HFFc6 (cell line): ENCODE data around the gene FCAMR. TPM values are rescaled to one million over a fixed set of nuclear protein-coding genes. Genes with fewer than 3 reads are reported as not detected.
A peak's percentile ranks its signal among the peaks of the same experiment; 100 is the strongest.

Source experiments
- DNase-seq: peaks from one replicate; pipeline ENCODE4 v3.0.0-alpha.2; 2018
- H3K27ac Mint-ChIP-seq: 2 replicates; pipeline ENCODE4 v1.8.0; 2020; ENCODE audit warnings: mild to moderate bottlenecking, mixed read lengths
- H3K27me3 Mint-ChIP-seq: 2 replicates; pipeline ENCODE4 v1.8.0; 2021; ENCODE audit warnings: mild to moderate bottlenecking, moderate library complexity, mixed read lengths; ENCODE audit not compliant: insufficient read depth
- H3K36me3 Mint-ChIP-seq: 2 replicates; pipeline ENCODE4 v1.8.0; 2021; ENCODE audit warnings: low read depth, mixed read lengths
- H3K4me1 Mint-ChIP-seq: 2 replicates; pipeline ENCODE4 v1.8.0; 2020; ENCODE audit warnings: low read depth, mixed read lengths
- H3K4me3 Mint-ChIP-seq: 2 replicates; pipeline ENCODE4 v1.8.0; 2020; ENCODE audit warnings: mild to moderate bottlenecking, moderate library complexity, mixed read lengths
- H3K9me3 Mint-ChIP-seq: 2 replicates; pipeline ENCODE4 v1.8.0; 2020; ENCODE audit warnings: mild to moderate bottlenecking, mixed read lengths
- total RNA-seq, 6 experiments: library from RNA; stranded (reverse); fragmentation: NEBNext Ultra II Directional; extraction: Animal tissue kit (Norgen Biotek cat#: 25700); gene quantifications; 2 replicates in 1 of 6; 3 replicates in 5 of 6; pipeline ENCODE4 v1.2.3, GENCODE V29; 2021
- TF ChIP-seq, protein P1 (sequence below): fragments of 200-600 bp; sonication (generic); IDR thresholded peaks from 2 replicates; pipeline ENCODE4 v1.5.0; 2021; ENCODE audit warnings: antibody characterized with exemption, mild to moderate bottlenecking

The FCAMR gene
- total RNA-seq, 6 experiments from 2014 or later = not detected

DNA sequence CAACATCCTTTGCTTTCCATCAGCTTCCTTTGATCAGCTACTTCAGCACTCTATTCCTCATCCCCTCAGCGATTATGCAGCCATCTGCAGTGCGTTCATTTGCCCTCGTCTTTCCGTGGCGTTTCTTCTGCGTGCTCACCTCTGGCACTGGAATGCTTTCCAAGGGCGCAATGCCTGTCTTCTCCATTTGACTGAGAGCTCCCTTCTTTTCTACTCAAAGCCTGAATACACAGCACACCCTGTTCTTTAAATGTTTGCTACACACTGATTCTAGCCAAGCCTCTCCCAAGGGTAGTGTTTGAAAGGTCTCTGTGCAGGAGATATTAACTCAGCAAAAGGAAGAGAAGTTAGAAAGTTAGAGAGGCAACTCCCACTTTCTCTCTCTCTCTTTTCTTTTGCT is 39.7 kb upstream of the FCAMR start:
- H3K27ac Mint-ChIP-seq = no peak overlapping the region

DNA sequence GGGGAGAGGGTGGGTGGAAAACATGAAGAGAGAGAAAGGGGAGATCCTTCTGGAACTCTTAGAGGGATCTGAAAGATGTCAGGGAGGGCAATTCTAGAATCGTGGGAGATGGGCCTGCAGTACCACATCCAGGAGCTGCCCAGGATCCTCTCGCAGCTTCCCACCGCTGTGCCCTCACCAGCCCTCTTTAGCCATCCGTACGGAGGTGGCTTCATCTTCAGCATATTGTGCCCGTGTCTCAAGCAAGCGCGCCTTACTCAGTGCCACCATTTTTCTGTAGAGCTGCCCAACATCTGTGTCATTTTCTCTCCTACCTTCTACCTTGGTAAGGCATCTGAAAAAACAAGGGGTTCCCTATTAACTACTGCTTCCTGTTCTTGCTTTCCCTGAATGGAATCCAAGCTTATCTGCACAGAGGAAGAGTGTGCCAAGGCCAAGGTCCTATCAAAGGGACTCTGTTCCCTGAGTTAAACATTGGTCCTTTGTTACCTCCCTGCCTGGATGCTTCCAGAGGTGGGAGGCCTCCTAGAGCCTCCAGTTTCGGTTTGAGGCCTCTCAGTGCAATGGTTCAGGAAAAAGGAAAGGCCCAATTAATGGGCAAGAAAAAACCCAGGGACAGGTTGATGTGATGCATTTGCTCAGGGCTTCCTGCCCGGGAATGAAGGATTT is 39.1 kb upstream of the FCAMR start:
- DNase-seq = no peak
- Mint-ChIP-seq H3K36me3 (peaks cover 5% of the 10 kb centered on the region), H3K9me3 (peaks cover 4% of the 10 kb centered on the region), H3K4me1 (peaks cover 47% of the 10 kb centered on the region), H3K4me3 (no peak overlapping the region), H3K27ac (no peak overlapping the region), H3K27me3 (no peaks in the 10 kb centered on the region; the same call in 1 of the 2 replicates)
- TF ChIP-seq, protein P1, sequence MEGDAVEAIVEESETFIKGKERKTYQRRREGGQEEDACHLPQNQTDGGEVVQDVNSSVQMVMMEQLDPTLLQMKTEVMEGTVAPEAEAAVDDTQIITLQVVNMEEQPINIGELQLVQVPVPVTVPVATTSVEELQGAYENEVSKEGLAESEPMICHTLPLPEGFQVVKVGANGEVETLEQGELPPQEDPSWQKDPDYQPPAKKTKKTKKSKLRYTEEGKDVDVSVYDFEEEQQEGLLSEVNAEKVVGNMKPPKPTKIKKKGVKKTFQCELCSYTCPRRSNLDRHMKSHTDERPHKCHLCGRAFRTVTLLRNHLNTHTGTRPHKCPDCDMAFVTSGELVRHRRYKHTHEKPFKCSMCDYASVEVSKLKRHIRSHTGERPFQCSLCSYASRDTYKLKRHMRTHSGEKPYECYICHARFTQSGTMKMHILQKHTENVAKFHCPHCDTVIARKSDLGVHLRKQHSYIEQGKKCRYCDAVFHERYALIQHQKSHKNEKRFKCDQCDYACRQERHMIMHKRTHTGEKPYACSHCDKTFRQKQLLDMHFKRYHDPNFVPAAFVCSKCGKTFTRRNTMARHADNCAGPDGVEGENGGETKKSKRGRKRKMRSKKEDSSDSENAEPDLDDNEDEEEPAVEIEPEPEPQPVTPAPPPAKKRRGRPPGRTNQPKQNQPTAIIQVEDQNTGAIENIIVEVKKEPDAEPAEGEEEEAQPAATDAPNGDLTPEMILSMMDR = no peak

More for the DNA sequence above, 39.7 kb upstream of the FCAMR start:
- TF ChIP-seq, protein P1 = no peak
- H3K4me3 Mint-ChIP-seq = no peak overlapping the region
- DNase-seq = no peak
- H3K27me3 Mint-ChIP-seq = no peaks in the 10 kb centered on the region; the same call in 1 of the 2 replicates
- peaks cover 47% of the 10 kb centered on the region for H3K4me1 Mint-ChIP-seq
- H3K9me3 Mint-ChIP-seq = peaks cover 4% of the 10 kb centered on the region
- peaks cover 5% of the 10 kb centered on the region for H3K36me3 Mint-ChIP-seq

DNA sequence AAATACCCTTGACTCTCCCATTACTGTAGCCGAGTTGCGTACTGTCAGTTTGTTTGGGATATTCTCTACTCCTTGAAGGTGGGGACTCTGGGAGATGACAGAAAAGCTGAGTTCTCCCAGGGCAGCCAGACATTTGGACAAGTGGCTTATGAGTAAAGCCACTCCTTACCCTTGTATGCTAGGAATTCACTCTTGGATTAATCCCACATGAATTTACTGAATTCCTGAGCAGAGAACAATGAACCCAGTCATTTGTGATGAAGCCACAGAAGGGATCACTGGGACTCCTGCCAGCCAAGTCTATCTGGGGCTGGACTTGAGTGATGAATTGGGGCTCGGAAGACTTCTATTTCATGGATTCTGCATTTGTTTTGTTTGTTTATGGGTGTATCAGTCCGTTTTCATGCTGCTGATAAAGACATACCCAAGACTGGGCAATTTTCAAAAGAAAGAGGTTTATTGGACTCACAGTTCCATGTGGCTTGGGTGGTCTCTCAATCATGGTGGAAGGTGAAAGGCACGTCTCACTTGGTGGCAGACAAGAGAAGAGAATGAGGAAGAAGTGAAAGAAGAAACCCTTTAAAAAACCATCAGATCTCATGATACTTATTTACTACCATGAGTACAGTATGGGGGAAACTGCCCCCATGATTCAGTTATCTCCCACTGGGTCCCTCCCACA is 37.2 kb upstream of the FCAMR start:
- Mint-ChIP-seq H3K27ac (peak overlapping the region; percentile 99), H3K27me3 (no peaks in the 10 kb centered on the region; the same call in 1 of the 2 replicates), H3K4me1 (peaks cover 57% of the 10 kb centered on the region), H3K4me3 (peak overlapping the region; percentile 78), H3K36me3 (peaks cover 5% of the 10 kb centered on the region), H3K9me3 (peaks cover 4% of the 10 kb centered on the region)
- TF ChIP-seq, protein P1 = no peak
- DNase-seq = peak; percentile 95

DNA sequence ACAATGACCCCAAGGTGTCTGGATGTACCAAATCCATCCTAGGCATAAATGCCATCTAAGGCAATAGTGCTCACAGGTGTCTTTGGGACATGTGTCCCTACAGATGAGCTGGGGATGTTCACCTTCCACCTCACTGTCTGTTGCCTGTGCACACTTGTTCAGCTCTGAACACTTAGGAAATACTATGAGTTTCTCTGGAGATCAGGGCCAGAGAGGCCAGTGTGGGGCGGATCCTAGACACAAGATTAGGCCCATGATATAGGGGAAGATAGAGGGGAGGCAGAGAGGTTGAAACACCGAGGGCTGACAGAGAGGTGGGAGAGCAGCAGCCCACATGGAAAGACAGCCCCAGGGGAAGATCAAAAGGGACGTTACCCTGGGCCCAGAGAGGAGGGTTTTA is 36.7 kb upstream of the FCAMR start:
- DNase-seq = no peak
- Mint-ChIP-seq H3K27ac (peak overlapping the region; percentile 99), H3K36me3 (peaks cover 5% of the 10 kb centered on the region)

DNA sequence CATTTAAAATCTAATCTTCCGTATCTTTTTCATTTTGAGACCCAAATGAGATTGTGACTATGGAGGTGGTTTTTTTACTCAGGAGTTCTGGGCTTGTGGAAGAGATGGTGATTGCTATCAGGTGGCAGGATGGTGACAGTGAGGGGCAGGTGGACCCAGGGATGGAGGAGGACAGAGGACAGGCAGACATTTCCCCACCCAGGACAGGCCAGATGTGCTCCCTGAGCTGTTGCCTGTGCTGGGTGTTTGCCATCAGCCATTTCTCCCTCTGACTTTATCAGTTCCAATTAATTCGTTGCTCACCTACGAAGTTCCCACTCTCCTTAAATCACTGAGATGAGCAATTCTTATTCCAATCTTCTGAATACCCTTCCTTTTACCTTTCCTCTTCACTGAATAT is 35.8 kb upstream of the FCAMR start:
- peak overlapping the region; percentile 99 for H3K27ac Mint-ChIP-seq
- TF ChIP-seq, protein P1 = no peak
- H3K27me3 Mint-ChIP-seq = peaks cover 3% of the 10 kb centered on the region; the same call in 1 of the 2 replicates
- no peak overlapping the region for H3K4me3 Mint-ChIP-seq
- peaks cover 5% of the 10 kb centered on the region for H3K36me3 Mint-ChIP-seq
- DNase-seq = no peak
- H3K4me1 Mint-ChIP-seq = peaks cover 62% of the 10 kb centered on the region
- peaks cover 4% of the 10 kb centered on the region for H3K9me3 Mint-ChIP-seq

More for the DNA sequence above, 36.7 kb upstream of the FCAMR start:
- TF ChIP-seq, protein P1 = no peak
- Mint-ChIP-seq H3K4me3 (peak overlapping the region; percentile 78), H3K27me3 (no peaks in the 10 kb centered on the region; the same call in 1 of the 2 replicates), H3K9me3 (peaks cover 4% of the 10 kb centered on the region), H3K4me1 (peaks cover 62% of the 10 kb centered on the region)
